NT2/D1 (cell line): Measurements from ENCODE around the gene SLC44A5.

Experiments
- SUZ12 ChIP-seq: IDR thresholded peaks from 2 replicates; pipeline ENCODE4 v1.6.1; 2011; ENCODE audit not compliant: insufficient read length, insufficient read depth; ENCODE audit errors: extremely low read depth
- YY1 ChIP-seq: IDR thresholded peaks from 2 replicates; pipeline ENCODE4 v1.6.1; 2011; ENCODE audit not compliant: insufficient read length, insufficient read depth
- ZNF274 ChIP-seq: IDR thresholded peaks from 2 replicates; pipeline ENCODE4 v1.6.1; 2011; ENCODE audit warnings: mild to moderate bottlenecking, low read depth, low read length

DNA sequence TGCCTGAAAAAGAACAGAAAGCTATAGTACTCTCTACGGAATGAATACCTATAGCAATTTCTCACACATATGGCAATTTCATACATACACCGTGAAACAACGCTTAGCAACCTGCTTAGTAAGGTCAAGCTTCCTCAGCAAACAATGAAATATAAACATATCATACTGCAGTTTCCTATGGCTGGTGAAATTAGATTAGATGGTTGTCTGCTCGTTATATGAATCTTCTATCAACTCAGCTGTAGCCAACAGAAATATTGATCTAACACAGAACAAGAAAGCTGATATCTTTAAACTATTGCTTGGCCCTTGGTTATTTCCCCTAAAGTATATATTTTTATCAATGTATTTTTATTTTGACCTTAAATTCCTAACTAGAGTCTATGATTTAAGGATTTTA, 187.8 kb downstream of the SLC44A5 start:
- TF ChIP-seq YY1: no peak
- TF ChIP-seq ZNF274: no peak
- no peak for TF ChIP-seq SUZ12
